ENCODE data around the gene GPR137B.
"Not testable (repeated sequence)": the region's sequence is repeated elsewhere in the genome, so short reads cannot be mapped to it uniquely, and the experiment has no call there.

GPR137B gene

GRCh38 chr1:236161755-236162154 is 19.4 kb downstream of the GPR137B start:
- DNase-seq (ENCODE audit: low spot score): not testable (repeated sequence)

- no peak for DNase-seq (ENCODE audit: low spot score)
Observed at GRCh38 chr1:236163463-236164153, 21.3 kb downstream of the GPR137B start.

- no peak for DNase-seq (ENCODE audit: low spot score)
Observed at GRCh38 chr1:236164273-236164672, 21.9 kb downstream of the GPR137B start.

GRCh38 chr1:236165238-236165981 is 23.1 kb downstream of the GPR137B start:
- DNase-seq (ENCODE audit: low spot score): no peak

- DNase-seq (ENCODE audit: low spot score): no peak
Observed at GRCh38 chr1:236166041-236166440, 23.7 kb downstream of the GPR137B start.

GRCh38 chr1:236167154-236167553 is 24.8 kb downstream of the GPR137B start:
- no peak for DNase-seq (ENCODE audit: low spot score)

GRCh38 chr1:236167578-236167977 is 25.2 kb downstream of the GPR137B start:
- no peak for DNase-seq (ENCODE audit: low spot score)

GRCh38 chr1:236168716-236169429 is 26.5 kb downstream of the GPR137B start:
- DNase-seq (ENCODE audit: low spot score): no peak

- no peak for DNase-seq (ENCODE audit: low spot score)
Observed at GRCh38 chr1:236172041-236172579, 29.8 kb downstream of the GPR137B start.

- DNase-seq (ENCODE audit: low spot score): no peak
Observed at GRCh38 chr1:236173174-236173767, 30.9 kb downstream of the GPR137B start.

GRCh38 chr1:236175642-236176336 is 33.5 kb downstream of the GPR137B start:
- no peak for DNase-seq (ENCODE audit: low spot score)

- no peak for DNase-seq (ENCODE audit: low spot score)
Observed at GRCh38 chr1:236176337-236177336, 34.3 kb downstream of the GPR137B start.

- no peak for DNase-seq (ENCODE audit: low spot score)
Observed at GRCh38 chr1:236179634-236180033, 37.3 kb downstream of the GPR137B start.

GRCh38 chr1:236181059-236181458 is 38.7 kb downstream of the GPR137B start:
- no peak for DNase-seq (ENCODE audit: low spot score)

- no peak for DNase-seq (ENCODE audit: low spot score)
Observed at GRCh38 chr1:236185687-236186086, 43.3 kb downstream of the GPR137B start.

- DNase-seq (ENCODE audit: low spot score): not testable (repeated sequence)
Observed at GRCh38 chr1:236186471-236186870, 44.1 kb downstream of the GPR137B start.

- not testable (repeated sequence) for DNase-seq (ENCODE audit: low spot score)
Observed at GRCh38 chr1:236188084-236188483, 45.7 kb downstream of the GPR137B start.

GRCh38 chr1:236193184-236193583 is 50.8 kb downstream of the GPR137B start:
- DNase-seq (ENCODE audit: low spot score): no peak

- DNase-seq (ENCODE audit: low spot score): no peak
Observed at GRCh38 chr1:236200925-236201324, 58.6 kb downstream of the GPR137B start.

- no peak for DNase-seq (ENCODE audit: low spot score)
Observed at GRCh38 chr1:236201786-236202185, 59.4 kb downstream of the GPR137B start.

All from hepatic stellate cell (primary cell).